Brain microvascular endothelial cell (primary cell): ENCODE measurements around the gene CCDC167.

Source experiments
- DNase-seq: peaks from one replicate; pipeline ENCODE4 v3.0.0-alpha.2; 2020
- H3K27ac ChIP-seq: fragments of 250-450 bp; sonication (Bioruptor Pico); 2 replicates; pipeline ENCODE4 v1.5.1; 2020; ENCODE audit warnings: mild to moderate bottlenecking, moderate library complexity
- H3K27me3 ChIP-seq: fragments of 250-450 bp; sonication (Bioruptor Pico); replicated peaks from 2 replicates; pipeline ENCODE4 v1.5.1; 2020; ENCODE audit warnings: mild to moderate bottlenecking
- H3K36me3 ChIP-seq: fragments of 250-450 bp; sonication (Bioruptor Pico); replicated peaks from 2 replicates; pipeline ENCODE4 v1.5.1; 2020; ENCODE audit warnings: mild to moderate bottlenecking
- H3K4me3 ChIP-seq: 2 replicates; pipeline ENCODE4 v1.5.1; 2011; ENCODE audit warnings: low read depth, mild to moderate bottlenecking, control low read depth, low read length, moderate library complexity
- CTCF ChIP-seq: IDR thresholded peaks from 2 replicates; pipeline ENCODE4 v1.5.1; 2011; ENCODE audit warnings: low read depth, mild to moderate bottlenecking, moderate library complexity, low read length, control low read depth, inconsistent platforms; ENCODE audit errors: missing control alignments
- in situ Hi-C: cut with HindIII; loops from 2 replicates; pipeline ENCODE4 v1.10.0; 2017; ENCODE audit warnings: low sequenced_read_pairs, low pct_ligation_motif_present

The CCDC167 gene

GRCh38 chr6:37521674-37522073, 22.0 kb upstream of the CCDC167 start:
- in situ Hi-C loops, result no loop called here
- Histone ChIP-seq H3K4me3 (no peak overlapping the region), H3K27me3 (no peaks in the 10 kb centered on the region), H3K36me3 (no peaks in the 10 kb centered on the region), H3K27ac (no peak overlapping the region)
- TF ChIP-seq CTCF, result no peak
- no peak for DNase-seq

GRCh38 chr6:37520926-37521325, 21.2 kb upstream of the CCDC167 start:
- no peak for TF ChIP-seq CTCF
- Histone ChIP-seq H3K4me3 (no peak overlapping the region), H3K36me3 (no peaks in the 10 kb centered on the region), H3K27me3 (no peaks in the 10 kb centered on the region), H3K27ac (no peak overlapping the region)
- DNase-seq, result no peak
- in situ Hi-C loops, result no loop called here

GRCh38 chr6:37519461-37519860, 19.8 kb upstream of the CCDC167 start:
- Histone ChIP-seq H3K36me3 (no peaks in the 10 kb centered on the region), H3K27ac (no peak overlapping the region), H3K4me3 (no peak overlapping the region), H3K27me3 (no peaks in the 10 kb centered on the region)
- DNase-seq, result no peak
- no peak for TF ChIP-seq CTCF
- in situ Hi-C loops, result no loop called here

GRCh38 chr6:37518116-37518515, 18.4 kb upstream of the CCDC167 start:
- in situ Hi-C loops, result no loop called here
- no peak for DNase-seq

GRCh38 chr6:37517411-37517812, 17.7 kb upstream of the CCDC167 start:
- Histone ChIP-seq H3K27me3 (peaks cover 4% of the 10 kb centered on the region), H3K36me3 (no peaks in the 10 kb centered on the region), H3K27ac (no peak overlapping the region), H3K4me3 (no peak overlapping the region)
- in situ Hi-C loops, result no loop called here
- TF ChIP-seq CTCF, result no peak
- DNase-seq, result no peak

More at GRCh38 chr6:37518116-37518515, 18.4 kb upstream of the CCDC167 start:
- TF ChIP-seq CTCF, result no peak
- Histone ChIP-seq H3K27me3 (no peaks in the 10 kb centered on the region), H3K36me3 (no peaks in the 10 kb centered on the region), H3K27ac (no peak overlapping the region), H3K4me3 (no peak overlapping the region)

GRCh38 chr6:37516920-37517405, 17.3 kb upstream of the CCDC167 start:
- no peak for TF ChIP-seq CTCF
- peaks cover 9% of the 10 kb centered on the region for H3K27me3 ChIP-seq
- no peak for DNase-seq
- in situ Hi-C loops, result no loop called here
- no peak overlapping the region for H3K4me3 ChIP-seq
- no peak overlapping the region for H3K27ac ChIP-seq
- no peaks in the 10 kb centered on the region for H3K36me3 ChIP-seq
